ENCODE results near the gene CISD3.

The CISD3 gene

GRCh38 chr17:38728290-38728831 is 1.8 kb upstream of the CISD3 start:
- no peak for DNase-seq (ENCODE audit: low spot score)

- DNase-seq (ENCODE audit: low spot score), result no peak
These were observed 714 bp upstream of the CISD3 start for GRCh38 chr17:38729368-38729885.

- peak; percentile 78 for DNase-seq (ENCODE audit: low spot score)
These were observed 612 bp downstream of the CISD3 start for GRCh38 chr17:38730526-38731379.

GRCh38 chr17:38731526-38732294 is 1.6 kb downstream of the CISD3 start:
- no peak for DNase-seq (ENCODE audit: low spot score)

GRCh38 chr17:38732376-38733281 is 2.5 kb downstream of the CISD3 start:
- no peak for DNase-seq (ENCODE audit: low spot score)

- no peak for DNase-seq (ENCODE audit: low spot score)
These were observed 3.3 kb downstream of the CISD3 start for GRCh38 chr17:38733282-38733981.

GRCh38 chr17:38733982-38734973 is 4.1 kb downstream of the CISD3 start:
- peak; percentile 56 for DNase-seq (ENCODE audit: low spot score)

GRCh38 chr17:38735161-38735997 is 5.2 kb downstream of the CISD3 start:
- peak; percentile 32 for DNase-seq (ENCODE audit: low spot score)

GRCh38 chr17:38738007-38738662 is 8.0 kb downstream of the CISD3 start:
- no peak for DNase-seq (ENCODE audit: low spot score)

GRCh38 chr17:38738686-38739085 is 8.5 kb downstream of the CISD3 start:
- DNase-seq (ENCODE audit: low spot score), result no peak

GRCh38 chr17:38739305-38739704 is 9.2 kb downstream of the CISD3 start:
- DNase-seq (ENCODE audit: low spot score), result no peak

GRCh38 chr17:38740044-38740443 is 9.9 kb downstream of the CISD3 start:
- no peak for DNase-seq (ENCODE audit: low spot score)

- no peak for DNase-seq (ENCODE audit: low spot score)
These were observed 10.7 kb downstream of the CISD3 start for GRCh38 chr17:38740806-38741205.

- DNase-seq (ENCODE audit: low spot score), result no peak
These were observed 11.3 kb downstream of the CISD3 start for GRCh38 chr17:38741461-38741860.

- DNase-seq (ENCODE audit: low spot score), result no peak
These were observed 11.8 kb downstream of the CISD3 start for GRCh38 chr17:38741921-38742410.

GRCh38 chr17:38742411-38743308 is 12.5 kb downstream of the CISD3 start:
- DNase-seq (ENCODE audit: low spot score), result peak; percentile 55

GRCh38 chr17:38743556-38744171 is 13.5 kb downstream of the CISD3 start:
- DNase-seq (ENCODE audit: low spot score), result no peak

All from RKO (cell line).